DND-41 (cell line): Measurements from ENCODE around the gene TYSND1.

Source experiments
- EZH2 ChIP-seq: IDR thresholded peaks from 3 replicates; pipeline ENCODE4 v1.6.1; 2012; ENCODE audit warnings: borderline replicate concordance, low read depth, mild to moderate bottlenecking, moderate library complexity, low read length, inconsistent platforms; ENCODE audit not compliant: severe bottlenecking
- TF ChIP-seq, protein P1 (sequence below): IDR thresholded peaks from 2 replicates; pipeline ENCODE4 v1.5.1; 2012; ENCODE audit warnings: borderline replicate concordance, low read length, moderate library complexity, mild to moderate bottlenecking; ENCODE audit not compliant: poor library complexity, severe bottlenecking; ENCODE audit errors: extremely low read depth

DNA sequence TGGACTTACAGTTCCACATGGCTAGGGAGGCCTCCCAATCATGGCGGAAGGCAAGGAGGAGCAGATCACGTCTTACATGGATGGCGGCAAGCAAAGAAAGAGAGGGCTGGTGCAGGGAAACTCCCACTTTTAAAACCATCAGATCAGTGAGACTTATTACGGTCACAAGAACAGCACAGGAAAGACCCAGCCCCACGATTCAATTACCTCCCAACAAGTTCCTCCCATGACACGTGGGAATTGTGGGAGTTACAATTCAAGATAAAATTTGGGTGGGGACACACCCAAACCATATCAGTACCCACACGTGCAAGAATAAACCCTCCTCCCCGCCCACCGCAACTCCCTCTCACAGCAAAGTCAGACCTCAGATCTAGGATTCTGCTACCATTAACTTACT is 9.4 kb downstream of the TYSND1 start:
- TF ChIP-seq, protein P1, sequence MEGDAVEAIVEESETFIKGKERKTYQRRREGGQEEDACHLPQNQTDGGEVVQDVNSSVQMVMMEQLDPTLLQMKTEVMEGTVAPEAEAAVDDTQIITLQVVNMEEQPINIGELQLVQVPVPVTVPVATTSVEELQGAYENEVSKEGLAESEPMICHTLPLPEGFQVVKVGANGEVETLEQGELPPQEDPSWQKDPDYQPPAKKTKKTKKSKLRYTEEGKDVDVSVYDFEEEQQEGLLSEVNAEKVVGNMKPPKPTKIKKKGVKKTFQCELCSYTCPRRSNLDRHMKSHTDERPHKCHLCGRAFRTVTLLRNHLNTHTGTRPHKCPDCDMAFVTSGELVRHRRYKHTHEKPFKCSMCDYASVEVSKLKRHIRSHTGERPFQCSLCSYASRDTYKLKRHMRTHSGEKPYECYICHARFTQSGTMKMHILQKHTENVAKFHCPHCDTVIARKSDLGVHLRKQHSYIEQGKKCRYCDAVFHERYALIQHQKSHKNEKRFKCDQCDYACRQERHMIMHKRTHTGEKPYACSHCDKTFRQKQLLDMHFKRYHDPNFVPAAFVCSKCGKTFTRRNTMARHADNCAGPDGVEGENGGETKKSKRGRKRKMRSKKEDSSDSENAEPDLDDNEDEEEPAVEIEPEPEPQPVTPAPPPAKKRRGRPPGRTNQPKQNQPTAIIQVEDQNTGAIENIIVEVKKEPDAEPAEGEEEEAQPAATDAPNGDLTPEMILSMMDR: no peak
- no peak for TF ChIP-seq EZH2
